ENCODE results near the gene FBXO8.
"Not testable (repeated sequence)": the region's sequence is repeated elsewhere in the genome, so short reads cannot be mapped to it uniquely, and the experiment has no call there.

Gene FBXO8

GRCh38 chr4:174312993-174313392 lies 29.5 kb upstream of the FBXO8 start:
- in situ Hi-C loops (cut with HindIII; ENCODE audit: low sequenced_read_pairs), result no loop called here
- TF ChIP-seq CTCF (IDR thresholded peaks at IDR 0.05; ENCODE audit: low read depth, low read length), result no peak
- DNase-seq (ENCODE audit: low read depth, low spot score), result no peak
- no peak overlapping the region for H3K4me3 ChIP-seq (ENCODE audit: low read depth, low read length)

- no peak for TF ChIP-seq CTCF (IDR thresholded peaks at IDR 0.05; ENCODE audit: low read depth, low read length)
- H3K4me3 ChIP-seq (ENCODE audit: low read depth, low read length), result no peak overlapping the region
- in situ Hi-C loops (cut with HindIII; ENCODE audit: low sequenced_read_pairs), result no loop called here
- no peak for DNase-seq (ENCODE audit: low read depth, low spot score)
These were observed 24.2 kb upstream of the FBXO8 start for GRCh38 chr4:174307694-174308093.

- DNase-seq (ENCODE audit: low read depth, low spot score), result no peak
- in situ Hi-C loops (cut with HindIII; ENCODE audit: low sequenced_read_pairs), result no loop called here
- no peak for TF ChIP-seq CTCF (IDR thresholded peaks at IDR 0.05; ENCODE audit: low read depth, low read length)
- H3K4me3 ChIP-seq (ENCODE audit: low read depth, low read length), result no peak overlapping the region
These were observed 22.5 kb upstream of the FBXO8 start for GRCh38 chr4:174305961-174306360.

- in situ Hi-C loops (cut with HindIII; ENCODE audit: low sequenced_read_pairs), result no loop called here
- no peak for TF ChIP-seq CTCF (IDR thresholded peaks at IDR 0.05; ENCODE audit: low read depth, low read length)
These were observed 21.2 kb upstream of the FBXO8 start for GRCh38 chr4:174304664-174305063.

GRCh38 chr4:174303687-174304086 lies 20.2 kb upstream of the FBXO8 start:
- no peak for DNase-seq (ENCODE audit: low read depth, low spot score)
- in situ Hi-C loops (cut with HindIII; ENCODE audit: low sequenced_read_pairs), result no loop called here
- no peak overlapping the region for H3K4me3 ChIP-seq (ENCODE audit: low read depth, low read length)
- TF ChIP-seq CTCF (IDR thresholded peaks at IDR 0.05; ENCODE audit: low read depth, low read length), result no peak

More at GRCh38 chr4:174304664-174305063, 21.2 kb upstream of the FBXO8 start:
- DNase-seq (ENCODE audit: low read depth, low spot score), result no peak
- no peak overlapping the region for H3K4me3 ChIP-seq (ENCODE audit: low read depth, low read length)

GRCh38 chr4:174295142-174295541 lies 11.7 kb upstream of the FBXO8 start:
- DNase-seq (ENCODE audit: low read depth, low spot score); H3K4me3 ChIP-seq (ENCODE audit: low read depth, low read length); in situ Hi-C loops (cut with HindIII; ENCODE audit: low sequenced_read_pairs): not testable (repeated sequence)

- H3K4me3 ChIP-seq (ENCODE audit: low read depth, low read length); DNase-seq (ENCODE audit: low read depth, low spot score); in situ Hi-C loops (cut with HindIII; ENCODE audit: low sequenced_read_pairs): not testable (repeated sequence)
These were observed 11.2 kb upstream of the FBXO8 start for GRCh38 chr4:174294641-174295040.

- no peak for DNase-seq (ENCODE audit: low read depth, low spot score)
- H3K4me3 ChIP-seq (ENCODE audit: low read depth, low read length), result no peak overlapping the region
- TF ChIP-seq CTCF (IDR thresholded peaks at IDR 0.05; ENCODE audit: low read depth, low read length), result no peak
- in situ Hi-C loops (cut with HindIII; ENCODE audit: low sequenced_read_pairs), result no loop called here
These were observed 9.0 kb upstream of the FBXO8 start for GRCh38 chr4:174292473-174292872.
